GM21447 (cell line): ENCODE results near the gene PTTG1IP.

Experiments
- ATAC-seq: cut with Tn5 transposase; IDR thresholded peaks from one replicate; pipeline ENCODE4 v1.9.1; 2021; ENCODE audit not compliant: unreplicated experiment

PTTG1IP gene

DNA sequence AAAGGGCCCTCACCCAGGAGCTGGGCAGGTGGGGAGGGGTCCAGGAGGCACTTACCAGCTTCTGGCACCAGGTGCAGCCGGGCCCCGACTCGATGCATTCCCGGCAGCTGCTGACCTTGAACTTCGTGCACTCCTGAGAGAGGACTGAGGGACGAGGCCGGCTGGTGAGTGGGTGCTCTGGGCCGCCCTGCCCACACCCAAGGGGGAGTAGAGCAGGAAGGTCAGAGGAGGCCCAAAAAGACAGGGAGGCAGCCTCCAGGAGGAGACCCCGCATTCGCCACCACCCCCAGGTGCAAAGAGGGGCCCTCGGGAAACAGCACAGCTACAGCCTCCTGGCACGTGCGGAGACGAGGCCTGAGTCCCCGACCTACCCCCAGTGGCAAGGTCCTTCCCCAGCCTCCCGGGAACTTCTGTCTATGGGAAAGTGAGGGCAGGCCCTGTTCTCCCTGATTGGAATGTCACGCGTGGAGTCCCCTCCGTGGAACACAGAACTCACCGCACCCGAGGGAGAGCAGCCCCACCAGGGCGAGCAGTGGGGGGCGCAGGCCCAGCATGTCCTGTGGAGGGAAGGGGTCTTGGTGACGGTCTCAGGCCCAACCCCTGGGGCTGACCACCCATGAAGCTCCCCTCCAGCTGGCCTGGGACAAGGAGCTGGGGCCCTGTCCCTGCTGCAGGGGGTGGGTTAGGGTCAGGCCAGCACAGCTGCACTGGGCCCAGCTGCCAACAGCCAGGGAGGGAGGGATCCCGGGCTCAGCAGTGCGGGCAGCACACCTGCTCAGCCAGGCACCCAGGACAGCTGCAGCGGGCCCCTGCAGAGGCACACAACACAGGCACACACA, 37.0 kb upstream of the PTTG1IP start:
- no peak for ATAC-seq

DNA sequence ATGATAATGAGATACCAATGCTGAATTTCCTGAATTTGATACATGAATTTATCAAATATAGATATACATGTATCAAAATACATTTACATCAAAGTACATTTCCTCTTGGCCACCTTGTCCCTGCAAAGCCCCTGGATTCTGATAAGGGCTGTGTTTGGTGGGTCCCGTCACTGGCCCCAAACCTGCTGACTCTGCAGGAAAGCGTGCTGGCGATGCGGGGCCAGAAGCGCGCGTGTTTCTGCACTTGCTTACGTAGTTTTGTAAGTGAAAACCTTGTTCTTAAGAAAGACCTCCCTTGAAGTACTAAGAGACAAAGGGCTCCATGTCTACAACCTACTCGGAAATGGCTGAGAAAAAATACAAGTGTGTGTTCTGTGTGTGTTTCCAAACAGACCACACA, 36.2 kb upstream of the PTTG1IP start:
- ATAC-seq, result no peak

DNA sequence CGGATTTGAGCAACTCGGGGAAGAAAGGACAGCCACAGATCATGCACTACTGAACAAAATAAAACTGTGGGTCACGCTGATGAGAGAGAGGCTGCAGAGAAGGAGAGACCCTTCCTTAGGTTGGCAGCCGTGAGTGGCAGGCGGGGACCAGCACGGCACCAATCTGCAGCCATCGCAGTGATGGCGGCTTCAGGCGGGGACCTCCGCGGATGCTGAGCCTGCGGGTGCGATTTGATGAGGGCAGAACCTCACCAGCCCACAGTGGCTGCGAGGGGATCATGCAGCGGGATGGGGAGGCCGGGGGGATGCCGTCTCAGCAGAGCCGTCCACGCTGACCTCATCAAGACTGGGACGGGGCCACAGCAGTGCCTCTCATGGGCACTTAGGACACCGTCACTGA, 35.4 kb upstream of the PTTG1IP start:
- ATAC-seq, result no peak

DNA sequence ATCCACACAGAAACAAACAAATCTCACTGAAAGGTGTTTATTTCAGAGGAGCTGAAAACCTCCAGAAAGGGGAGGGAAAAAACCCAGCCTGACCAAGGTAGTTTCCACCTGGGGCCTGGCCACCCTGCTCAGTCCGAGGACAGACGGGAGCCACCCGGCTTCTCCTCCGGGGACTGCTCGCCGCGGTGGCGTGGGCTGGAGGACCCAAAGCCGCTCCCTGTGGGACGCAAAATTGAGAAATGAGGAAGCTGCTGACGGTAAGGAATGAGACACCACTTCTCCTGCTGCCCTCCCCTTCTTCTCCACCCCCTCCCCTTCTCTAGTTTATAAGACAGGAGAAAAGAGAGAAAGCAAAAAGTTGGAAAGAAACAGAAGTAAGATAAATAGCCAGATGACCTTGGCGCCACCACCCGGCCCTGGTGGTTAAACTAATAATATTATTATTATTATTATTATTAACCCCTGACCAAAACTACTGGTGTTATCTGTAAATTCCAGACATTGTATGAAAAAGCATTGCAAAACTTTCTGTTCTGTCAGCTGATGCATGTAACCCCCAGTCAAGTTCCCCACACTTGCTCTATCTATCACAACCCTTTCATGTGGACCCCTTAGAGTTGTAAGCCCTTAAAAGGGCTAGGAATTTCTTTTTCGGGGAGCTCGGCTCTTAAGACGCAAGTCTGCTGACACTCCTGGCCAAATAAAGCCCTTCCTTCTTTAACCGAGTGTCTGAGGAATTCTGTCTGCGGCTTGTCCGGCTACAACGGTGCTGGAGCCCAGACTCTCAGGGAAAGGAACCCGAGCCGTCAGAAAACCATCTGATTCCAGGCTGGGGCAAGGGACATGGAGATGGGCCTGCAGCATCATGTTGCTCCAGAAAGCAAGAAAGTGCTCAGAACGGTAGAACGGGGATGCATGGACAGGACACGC, 34.7 kb upstream of the PTTG1IP start:
- ATAC-seq, result no peak

DNA sequence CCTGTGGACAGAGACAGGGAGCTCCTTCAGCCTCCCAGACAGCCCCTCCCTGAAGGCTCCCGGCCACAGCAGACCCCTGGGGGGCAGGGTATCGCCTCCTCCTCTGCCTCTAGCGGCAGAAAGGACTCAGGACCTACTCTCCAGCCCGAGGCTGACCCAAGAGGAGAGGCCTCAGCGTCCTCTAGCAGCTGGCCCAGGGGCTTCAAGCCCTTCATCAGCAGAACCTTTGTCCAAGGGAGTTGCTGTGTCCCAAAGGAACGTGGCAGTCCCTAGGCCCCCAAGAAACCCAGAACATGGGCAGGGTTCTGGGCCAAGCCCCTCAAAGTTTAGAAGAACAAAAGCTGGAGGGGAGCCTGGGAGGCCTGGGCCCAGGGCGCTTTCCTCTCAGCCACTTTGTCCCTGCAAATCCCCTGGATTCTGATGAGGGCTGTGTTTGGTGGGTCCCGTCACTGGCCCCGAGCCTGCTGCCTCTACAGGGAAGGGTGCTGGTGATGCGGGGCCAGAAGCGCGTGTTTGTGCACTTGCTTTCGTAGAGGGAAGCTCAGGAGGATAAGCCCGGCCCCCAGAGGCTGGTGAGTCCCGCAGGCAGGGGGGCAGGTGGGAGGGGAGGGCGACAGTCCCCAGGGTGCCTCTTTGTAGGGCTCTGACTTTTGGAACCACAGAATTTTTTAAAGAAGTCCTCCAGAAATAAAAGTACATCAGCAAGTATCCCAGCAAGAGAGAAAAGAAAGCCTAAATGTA, 33.9 kb upstream of the PTTG1IP start:
- ATAC-seq, result no peak

DNA sequence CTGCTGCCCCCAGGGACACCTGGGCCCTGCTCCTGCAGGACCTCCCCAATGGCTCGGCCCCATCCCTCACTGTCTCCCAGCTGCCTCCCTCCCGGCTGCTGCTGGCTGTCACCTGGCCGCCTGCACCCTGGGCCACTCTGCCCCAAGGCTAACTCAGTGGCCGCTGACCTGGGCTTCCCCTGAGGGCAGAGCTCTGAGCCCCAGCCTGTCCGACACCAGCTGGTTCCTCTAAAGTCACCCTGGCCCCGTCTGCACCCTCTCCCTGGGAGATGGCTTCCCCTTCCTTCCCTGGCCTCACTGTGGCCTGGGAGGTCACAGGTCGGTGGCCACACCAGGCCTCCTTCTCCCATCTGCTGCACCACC, 32.2 kb upstream of the PTTG1IP start:
- no peak for ATAC-seq

DNA sequence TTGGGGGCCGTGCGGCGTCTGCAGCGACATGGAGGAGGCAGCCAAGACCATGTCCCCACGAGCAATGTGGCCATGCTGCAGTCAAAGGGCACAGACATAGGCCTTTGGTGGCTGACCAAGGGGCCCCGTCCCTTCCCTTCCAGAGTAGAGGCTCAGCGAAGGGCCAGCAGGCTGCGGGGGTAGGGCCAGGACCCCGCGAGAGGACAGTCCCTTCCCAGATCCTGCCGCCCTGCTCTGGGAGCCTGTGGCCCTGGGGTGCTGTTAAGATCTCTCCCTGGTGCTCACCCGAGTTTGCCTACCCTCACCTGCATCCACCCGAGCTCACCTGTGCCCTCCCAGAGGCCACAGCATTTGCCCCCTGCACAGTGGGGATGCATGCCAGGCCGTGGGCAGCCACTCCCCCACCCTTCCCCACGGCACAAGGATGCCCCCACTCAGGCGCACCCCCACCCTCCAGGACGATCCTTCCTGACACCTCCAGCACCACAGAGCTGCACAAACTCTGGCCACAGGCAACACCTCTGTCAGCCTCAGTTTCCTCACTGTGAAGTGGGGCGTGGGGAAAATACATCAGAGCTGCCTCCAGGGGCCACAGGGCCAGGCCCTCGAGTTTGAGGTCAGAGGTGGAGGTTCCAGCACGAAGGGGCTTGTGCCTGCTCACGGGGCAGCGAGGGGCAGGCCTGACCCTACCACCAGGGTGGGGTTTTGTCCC, 31.7 kb upstream of the PTTG1IP start:
- no peak for ATAC-seq

DNA sequence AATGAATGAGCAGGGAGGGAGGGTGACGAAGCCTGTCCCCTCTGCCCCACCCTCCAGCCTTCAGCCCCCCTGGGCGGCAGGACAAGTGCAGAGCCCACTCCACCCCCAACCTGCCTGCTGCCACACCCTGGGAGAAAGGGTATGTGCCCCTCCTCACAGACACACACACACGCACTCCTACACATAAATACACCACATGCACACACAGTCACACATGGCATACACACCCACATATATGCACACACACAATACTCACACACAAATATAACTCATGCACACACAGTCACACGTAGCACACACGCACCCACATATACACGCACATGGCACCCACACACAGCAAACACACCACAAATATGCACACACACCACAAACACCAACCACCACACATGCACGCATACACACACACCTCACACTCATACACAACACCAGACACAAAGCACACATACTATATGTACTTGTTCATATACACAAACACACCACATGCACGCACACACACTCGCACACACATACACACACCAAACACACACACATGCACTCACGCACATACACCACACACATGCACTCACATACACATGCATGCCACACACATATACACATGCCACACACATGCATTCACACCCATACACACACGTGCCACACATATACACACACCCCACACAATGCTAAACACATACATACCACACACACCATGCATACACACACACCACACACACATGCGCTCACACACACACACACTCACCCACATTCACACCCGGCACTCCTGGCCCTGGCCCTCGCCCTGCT, 30.8 kb upstream of the PTTG1IP start:
- no peak for ATAC-seq

DNA sequence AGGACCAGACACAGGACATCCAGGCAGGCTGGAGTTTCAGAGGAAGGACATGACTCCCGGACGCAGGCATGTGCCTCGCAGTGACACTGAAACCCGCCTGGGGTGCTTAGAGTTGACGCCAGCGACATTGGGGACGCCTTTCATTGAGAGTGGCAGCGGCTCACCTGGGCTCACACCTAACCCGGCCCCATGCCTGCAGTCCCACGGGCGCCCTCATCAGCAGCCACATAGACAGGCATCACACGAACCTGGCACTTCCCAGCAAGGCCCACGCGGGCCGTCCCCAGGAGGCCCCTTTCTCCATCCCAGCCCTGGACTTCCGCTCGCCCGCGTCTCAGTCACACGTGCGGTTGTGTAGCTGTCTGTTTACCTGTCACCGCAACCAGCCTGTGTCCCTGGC, 30.2 kb upstream of the PTTG1IP start:
- no peak for ATAC-seq

DNA sequence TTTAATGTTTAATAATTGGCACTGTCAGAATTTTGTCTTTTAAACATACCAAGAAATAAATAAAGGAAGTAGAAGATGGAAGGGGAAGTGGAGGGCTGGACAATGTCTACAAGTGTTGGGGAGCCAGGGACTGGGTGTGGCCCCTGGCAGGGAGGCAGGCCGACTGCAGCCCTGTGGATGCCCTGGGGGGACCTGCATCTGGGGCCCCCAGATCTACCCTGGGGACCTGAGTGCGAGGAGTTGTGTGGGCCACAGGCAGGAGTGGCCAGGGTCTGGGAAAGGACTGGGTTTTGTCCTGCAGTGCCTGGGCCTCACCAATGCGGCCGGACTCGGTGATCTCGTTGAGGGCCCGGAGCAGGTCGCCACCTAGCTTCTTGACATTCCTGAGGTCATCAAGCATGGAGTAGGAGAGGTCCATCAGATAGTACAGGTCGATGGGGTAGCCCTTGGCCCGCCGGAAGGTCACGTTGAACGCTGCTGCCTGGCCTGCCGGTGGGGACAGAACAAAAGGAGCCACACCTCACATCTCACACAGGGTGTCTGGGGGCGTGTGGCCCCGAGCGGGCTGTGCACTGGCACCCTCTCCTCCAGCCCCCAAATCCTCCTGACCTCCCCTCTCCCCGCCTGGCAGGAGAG, 29.7 kb upstream of the PTTG1IP start:
- no peak for ATAC-seq

DNA sequence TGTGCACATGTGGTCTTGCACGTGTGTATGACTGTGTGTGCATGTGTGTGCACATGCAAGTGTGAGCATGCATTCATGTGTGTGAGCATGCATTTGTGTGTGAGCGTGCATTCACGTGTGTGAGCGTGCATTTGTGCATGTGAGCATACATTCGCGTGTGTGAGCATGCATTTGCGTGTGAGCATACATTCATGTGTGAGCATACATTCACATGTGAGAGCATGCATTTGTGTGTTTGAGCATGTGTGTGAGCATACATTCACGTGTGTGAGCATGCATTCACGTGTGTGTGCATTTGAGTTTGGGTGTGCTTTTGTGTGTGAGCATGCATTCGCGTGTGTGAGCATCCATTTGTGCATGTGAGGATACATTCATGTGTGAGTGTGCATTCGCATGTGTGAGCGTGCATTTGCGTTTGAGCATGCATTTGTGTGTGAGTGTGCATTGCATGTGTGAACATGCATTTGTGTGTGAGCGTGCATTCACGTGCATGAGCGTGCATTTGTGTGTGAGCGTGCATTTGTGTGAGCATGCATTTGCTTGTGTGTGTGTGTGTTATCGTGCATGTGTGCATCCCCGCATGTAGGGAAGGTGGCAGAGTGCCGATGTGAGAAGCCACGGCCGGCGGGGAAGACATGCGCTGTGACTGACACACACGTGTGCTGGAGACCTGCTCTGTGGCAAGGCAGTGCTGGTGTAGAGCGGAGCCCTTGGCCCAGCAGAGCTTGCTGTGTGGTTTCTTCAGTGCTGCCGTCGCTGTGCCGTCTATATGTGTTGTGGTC, 29.0 kb upstream of the PTTG1IP start:
- no peak for ATAC-seq

DNA sequence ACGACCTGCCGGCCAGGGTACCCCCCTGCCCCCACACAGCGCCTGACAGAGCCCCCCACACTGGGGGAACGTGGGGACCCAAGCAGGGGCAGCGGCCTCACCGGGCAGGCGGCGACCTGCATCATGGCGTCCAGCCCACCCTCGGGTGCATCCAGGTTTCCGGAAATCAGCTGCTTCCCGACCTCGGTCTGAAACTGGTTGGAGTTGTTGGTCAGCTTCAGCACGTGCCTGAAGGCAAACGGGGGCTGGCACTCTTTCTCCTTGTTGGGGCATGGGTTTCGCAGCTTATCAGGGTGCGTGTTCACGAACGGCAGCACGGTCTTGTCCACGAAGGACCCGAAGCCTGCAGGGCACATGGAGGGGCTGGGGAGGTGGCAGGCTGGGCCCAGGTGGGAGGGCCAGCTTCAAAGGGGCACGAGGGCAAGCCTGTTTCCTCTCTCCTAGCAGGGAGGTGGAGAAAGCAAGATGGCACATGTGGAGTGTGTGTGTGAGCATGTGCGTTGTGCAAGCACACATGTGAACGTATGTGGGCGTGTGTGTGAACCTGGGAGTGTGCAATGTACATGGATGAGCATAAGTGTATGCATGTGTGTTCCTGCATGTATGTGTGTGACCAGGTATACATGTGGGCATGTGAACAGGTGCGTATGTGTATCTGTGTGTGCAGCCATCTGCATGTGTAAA, 28.0 kb upstream of the PTTG1IP start:
- no peak for ATAC-seq

DNA sequence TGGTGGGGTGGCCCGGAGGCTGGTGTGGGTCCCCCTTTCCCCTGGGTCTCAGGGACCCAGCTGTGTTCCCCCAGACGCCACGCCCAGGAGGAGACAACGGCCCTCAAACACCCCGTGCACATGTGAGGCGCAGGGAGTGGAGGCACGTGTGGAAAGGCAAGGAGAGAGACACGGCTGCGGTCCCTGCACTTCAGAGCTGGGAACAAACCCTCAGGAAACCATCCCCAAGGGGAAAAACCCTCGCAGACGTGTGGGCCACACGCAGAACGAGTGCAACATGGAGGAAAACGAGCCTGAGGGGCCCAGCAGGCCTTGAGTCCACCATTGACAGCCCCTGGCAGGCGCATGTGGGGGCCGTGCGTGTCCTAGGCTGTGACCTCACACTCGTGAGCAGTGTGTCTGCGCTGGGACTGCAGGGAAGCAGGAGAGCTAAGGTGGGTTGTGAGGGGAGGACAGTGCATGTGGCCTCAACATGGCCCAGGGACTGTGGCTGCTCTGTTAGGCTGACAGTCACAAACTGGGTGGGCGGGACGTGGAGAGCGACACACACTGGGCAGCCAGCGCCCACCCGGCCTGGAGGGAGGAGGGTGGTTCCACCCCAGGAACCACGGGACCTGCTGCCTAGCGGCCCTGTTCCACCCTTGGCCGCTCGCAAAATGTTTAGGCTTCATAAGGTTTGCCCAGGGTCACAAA, 27.2 kb upstream of the PTTG1IP start:
- ATAC-seq, result no peak

DNA sequence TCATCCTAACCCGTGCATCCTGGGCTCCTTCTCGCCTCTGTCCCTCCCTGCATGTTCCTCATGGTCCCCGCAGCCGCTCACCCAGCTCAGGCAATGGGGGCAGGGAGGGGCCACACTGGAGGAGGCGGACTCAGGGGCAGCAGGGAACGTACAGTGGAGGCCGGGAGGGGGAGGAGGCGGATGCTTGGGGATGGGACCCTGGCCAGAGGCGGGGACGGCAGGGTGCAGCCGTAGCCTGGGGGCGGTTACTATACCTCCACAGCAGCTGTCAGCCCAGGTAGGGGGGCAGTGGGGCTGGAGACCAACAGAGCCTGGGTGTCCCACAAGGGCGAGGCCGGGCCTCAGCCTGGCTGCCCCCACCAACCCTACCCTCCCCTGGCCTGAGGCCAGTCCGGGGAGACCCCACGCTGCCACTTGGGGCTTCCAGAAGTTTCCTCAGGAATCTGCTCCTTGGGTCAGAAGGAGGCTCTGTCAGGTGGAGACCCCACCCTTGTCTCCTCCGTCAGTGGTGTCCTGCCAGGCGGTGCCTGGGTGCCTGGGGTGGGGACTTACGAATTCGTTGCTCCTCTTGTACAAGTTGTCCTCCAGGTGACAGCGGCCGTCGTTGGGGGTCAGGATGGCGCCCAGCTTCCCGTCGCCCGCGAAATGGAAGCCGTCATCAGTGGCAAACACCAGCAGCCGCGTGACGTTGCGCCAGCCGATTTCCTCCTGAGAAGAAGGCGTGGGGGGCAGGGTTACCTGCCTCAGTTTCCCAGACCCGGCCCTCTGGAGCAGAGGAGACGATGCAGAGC, 26.5 kb upstream of the PTTG1IP start:
- no peak for ATAC-seq

DNA sequence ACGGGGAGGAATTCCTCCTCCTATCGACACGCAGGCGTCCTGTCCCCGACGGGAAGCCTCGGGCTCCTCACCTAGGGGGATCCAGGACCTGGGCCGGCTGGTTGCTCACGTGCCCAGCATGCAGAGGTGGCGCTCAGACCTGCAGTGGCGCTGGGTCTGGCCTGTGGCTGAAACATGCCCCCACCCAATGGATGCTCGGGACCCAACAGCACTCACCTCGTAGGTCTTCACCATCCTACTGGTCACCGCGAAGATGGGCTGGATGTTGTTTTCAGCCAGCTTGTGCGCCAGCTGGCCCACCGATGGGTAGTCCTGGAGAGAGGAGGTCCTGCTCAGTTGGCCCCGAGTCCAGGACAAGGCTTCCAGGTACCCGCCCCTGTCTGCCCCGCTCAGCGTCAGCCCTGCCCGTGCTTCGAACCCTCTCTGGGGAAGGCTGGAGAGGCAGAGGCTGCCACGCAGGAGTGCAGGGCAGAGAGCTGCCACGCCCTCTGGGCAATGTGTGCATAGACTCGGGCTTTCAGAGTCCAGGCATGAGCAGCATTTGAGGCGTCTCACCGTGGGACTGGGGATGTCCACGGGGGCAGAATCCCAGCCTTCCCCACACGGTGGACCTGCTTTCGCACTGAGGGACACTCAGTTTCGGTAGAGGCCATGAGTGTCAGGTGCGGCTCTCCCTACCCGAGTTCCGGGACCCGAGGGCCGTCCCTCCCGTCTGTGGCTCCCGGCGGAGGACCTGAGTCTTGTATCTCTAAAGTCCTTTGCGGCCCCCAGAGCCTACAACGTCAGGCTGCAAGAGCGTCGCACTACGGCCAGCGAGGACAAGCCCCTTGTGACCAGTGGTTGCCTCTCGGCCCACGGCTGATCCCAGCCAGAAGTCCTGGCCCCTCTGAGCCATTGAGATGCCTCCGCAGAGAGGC, 25.6 kb upstream of the PTTG1IP start:
- ATAC-seq, result no peak

DNA sequence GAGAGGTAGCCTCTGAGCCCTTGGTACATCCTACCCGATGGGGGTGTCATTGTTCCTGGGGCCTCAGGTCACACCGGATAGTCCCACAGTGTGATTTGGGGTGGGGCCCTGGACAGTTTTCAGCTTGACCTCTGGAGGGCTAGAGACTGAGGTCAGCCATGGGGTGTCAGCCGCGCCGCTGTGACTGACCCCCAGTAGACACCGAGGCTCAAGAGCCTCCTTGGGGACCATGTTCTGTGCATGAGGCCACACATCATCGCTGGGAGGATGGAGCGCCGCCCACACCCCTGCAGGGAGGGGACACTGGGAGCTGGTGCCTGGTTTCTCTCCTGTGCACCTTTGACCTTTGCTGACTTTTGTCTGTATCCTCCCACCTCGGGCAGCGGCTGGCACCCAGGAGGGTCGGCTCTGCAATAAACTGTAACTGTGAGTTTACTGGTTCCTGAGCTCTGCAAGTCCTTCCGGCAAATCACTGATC, 24.6 kb upstream of the PTTG1IP start:
- ATAC-seq, result no peak
